NCI-H748 (cell line): ENCODE results near the gene POU2AF1.

ENCODE experiments used
- DNase-seq: peaks from one replicate; lab custom pipeline; 2025; ENCODE audit not compliant: unreplicated experiment; lab: John Stamatoyannopoulos, UW

The POU2AF1 gene

GRCh38 chr11:111378861-111379601, at the start of gene POU2AF1:
Gene POU2AF1, minus strand, starts transcription at chr11:111379275. Its CDS starts 98 bp downstream, at chr11:111379177.
- no peak for DNase-seq

- no peak for DNase-seq
Measured at GRCh38 chr11:111428113-111428876, 49.2 kb upstream of the POU2AF1 start.

GRCh38 chr11:111427471-111427912, 48.4 kb upstream of the POU2AF1 start:
- peak; percentile 68 for DNase-seq

GRCh38 chr11:111426617-111427016, 47.5 kb upstream of the POU2AF1 start:
- DNase-seq = peak; percentile 22

- no peak for DNase-seq
Measured at GRCh38 chr11:111423250-111423615, 44.2 kb upstream of the POU2AF1 start.

- DNase-seq = peak; percentile 64
Measured at GRCh38 chr11:111422494-111423249, 43.6 kb upstream of the POU2AF1 start.

GRCh38 chr11:111421251-111421650, 42.2 kb upstream of the POU2AF1 start:
- DNase-seq = no peak

- no peak for DNase-seq
Measured at GRCh38 chr11:111419641-111420327, 40.7 kb upstream of the POU2AF1 start.

GRCh38 chr11:111419181-111419580, 40.1 kb upstream of the POU2AF1 start:
- no peak for DNase-seq

- no peak for DNase-seq
Measured at GRCh38 chr11:111418436-111418787, 39.3 kb upstream of the POU2AF1 start.

- DNase-seq = no peak
Measured at GRCh38 chr11:111417766-111418435, 38.8 kb upstream of the POU2AF1 start.

- no peak for DNase-seq
Measured at GRCh38 chr11:111417011-111417765, 38.1 kb upstream of the POU2AF1 start.

GRCh38 chr11:111416231-111416960, 37.3 kb upstream of the POU2AF1 start:
- no peak for DNase-seq

GRCh38 chr11:111414936-111415335, 35.9 kb upstream of the POU2AF1 start:
- no peak for DNase-seq

GRCh38 chr11:111414267-111414931, 35.3 kb upstream of the POU2AF1 start:
- DNase-seq = no peak

- no peak for DNase-seq
Measured at GRCh38 chr11:111413849-111414248, 34.8 kb upstream of the POU2AF1 start.

GRCh38 chr11:111412293-111412692, 33.2 kb upstream of the POU2AF1 start:
- DNase-seq = no peak

GRCh38 chr11:111411456-111411855, 32.4 kb upstream of the POU2AF1 start:
- no peak for DNase-seq

- no peak for DNase-seq
Measured at GRCh38 chr11:111410951-111411350, 31.9 kb upstream of the POU2AF1 start.
